IPS-NIHi7 (cell line): Measurements from ENCODE around the gene DEGS2.

Experiments
- DNase-seq: peaks from one replicate; pipeline ENCODE4 v3.0.0; 2012; ENCODE audit warnings: mixed read lengths; ENCODE audit errors: extremely low spot score

The DEGS2 gene

DNA sequence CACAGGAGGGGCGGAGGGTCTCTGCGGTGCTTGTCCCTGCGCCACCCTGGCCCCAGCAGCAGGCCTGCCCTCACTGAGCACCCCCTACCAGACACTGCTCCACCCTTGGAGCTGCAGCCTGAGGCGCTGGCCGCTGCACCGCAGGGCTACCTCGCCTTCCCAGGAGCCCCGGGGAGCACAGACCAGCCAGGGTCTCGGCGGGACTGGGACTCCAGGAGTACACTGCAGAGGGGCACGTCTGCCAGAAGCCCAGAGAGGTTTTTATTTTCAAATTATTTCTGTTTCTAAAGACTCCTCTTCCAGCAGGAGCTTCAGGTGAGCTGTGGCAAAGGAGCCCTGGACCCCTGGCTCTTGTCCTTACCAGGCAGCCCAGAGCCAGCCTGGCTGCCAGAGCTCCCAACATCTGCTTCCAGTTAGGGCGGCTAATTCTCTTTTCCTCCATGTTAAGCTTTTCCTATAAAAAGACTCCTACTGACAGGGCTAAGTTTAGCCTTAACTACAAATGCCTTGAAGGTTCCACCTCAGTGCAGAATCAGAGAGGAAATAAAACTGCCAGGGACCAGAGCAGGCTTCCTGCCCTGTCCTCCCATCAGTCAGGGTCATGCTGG, 26.4 kb downstream of the DEGS2 start:
- no peak for DNase-seq

DNA sequence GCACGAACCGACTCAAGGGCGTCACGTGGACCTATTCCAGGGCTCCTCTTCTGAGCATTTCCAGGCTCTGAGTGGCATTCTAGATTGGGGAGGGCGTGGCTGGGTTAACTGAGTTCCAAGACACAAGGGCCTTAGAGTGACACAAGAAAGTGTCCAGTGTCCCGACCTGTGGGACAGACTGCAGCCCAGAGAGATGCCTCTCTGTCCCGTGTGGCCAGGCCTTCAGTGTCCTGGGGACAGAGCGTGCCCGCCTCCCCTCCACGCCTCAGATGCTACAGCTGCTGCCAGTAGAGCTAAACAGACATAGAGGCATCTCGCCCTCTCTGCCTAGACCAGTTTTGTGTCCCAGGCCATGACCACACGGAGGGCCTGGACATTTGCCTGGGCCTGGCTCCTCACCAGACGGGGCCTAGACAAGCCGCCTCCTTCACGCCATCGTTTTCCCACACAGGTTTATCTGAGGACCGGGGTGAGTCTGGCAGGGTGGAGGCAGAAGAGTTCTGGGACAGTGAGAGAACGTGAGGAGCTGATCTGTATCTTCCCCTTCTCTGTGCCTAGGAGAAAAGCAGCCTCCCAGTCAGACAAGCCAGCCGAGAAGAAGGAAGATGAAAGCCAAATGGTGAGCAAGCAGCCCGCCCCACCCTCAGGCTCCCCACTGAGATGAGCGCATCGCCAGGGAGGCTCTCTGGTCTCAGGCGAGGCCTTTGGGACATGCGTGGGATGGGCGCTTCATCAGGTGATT, 27.1 kb downstream of the DEGS2 start:
- no peak for DNase-seq

DNA sequence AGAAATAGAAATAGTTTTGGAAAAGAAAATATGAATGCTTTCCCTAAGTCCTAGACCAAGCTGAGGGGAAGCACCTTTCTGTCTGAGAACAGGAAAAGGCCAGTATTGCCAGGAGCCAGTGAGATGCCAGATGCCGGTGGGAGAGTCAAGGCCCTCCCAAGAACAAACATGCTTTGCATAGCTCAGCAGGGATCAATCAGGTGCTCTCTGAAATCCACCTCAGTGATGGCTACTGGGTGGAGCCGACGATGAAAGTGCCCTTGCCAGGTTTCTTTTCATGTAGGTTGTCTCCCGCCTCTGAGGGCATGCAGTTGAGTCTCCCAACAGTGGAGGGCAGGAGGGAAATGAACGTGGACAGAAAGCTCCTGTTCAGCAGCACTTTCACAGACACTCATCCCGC, 28.3 kb downstream of the DEGS2 start:
- DNase-seq, result peak; percentile 67

DNA sequence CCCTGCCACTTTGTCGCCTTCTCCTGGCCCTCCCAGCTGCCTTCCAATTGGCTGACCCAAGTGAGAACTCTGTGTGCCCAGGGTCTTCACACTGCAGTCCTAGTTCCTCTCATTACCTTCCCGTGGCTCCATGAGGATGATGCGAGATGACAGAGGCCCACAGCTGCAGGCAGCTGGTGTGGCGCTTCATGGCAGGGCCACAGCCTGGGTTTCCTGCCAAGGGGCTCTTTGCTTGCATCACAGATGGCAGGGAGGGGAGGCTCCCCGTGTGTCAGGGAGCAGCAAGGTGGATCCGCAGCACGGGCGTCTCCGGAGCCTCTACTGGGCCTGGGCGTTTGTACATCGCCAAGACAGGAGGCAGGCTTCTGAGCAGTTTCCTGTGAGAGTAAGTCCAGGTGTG, 28.9 kb downstream of the DEGS2 start:
- DNase-seq, result no peak

DNA sequence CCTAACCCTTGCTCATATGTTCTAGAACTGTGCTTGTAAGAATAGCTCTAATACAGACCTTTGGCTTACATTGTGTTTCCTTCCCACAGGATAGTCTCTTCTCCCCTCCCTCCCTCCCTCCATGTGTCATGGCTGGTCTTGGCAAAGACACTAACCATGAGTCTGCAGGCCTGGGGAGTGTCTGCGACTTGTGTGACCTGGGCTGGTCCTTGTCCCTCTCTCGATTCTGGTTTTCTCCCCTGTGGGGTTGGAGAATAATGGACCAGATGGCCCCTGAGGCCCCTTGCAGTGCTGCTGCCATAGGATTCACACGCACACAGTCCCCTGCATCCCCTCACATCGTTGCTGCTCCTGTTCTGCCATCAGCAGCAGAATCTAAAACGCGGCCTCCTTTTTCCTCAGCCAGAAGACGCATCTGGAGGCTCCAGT, 30.3 kb downstream of the DEGS2 start:
- no peak for DNase-seq

GRCh38 chr14:100128688-100129087, 30.8 kb downstream of the DEGS2 start:
- no peak for DNase-seq

DNA sequence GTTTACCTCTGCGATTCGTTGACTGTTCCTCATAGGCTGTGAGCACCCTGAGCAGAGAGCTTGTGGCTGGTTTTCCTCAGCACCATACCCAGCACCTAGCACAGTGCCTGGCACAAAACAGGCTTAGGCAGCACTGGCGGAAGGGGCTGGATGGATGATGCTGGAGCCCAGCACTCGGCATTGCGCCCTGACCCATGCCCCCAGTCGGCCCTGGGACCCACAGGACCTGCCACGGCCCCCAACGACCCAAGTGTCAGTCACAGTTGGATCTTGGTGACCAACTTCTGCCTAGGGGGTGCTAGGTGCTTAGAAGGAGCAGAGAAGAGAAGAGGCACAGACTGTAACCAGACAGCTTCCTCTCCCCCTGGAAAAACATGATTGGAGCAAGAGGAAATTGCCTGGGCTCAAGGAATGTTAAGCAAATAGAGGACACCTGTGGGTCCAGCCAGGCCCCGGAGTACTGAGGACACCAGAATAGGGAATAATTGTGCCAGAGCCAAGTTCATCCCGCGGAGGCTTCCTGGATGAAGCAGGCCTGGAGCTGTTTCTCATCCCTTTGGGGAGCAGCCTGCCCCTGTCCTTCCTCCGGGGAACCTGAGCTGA, 31.5 kb downstream of the DEGS2 start:
- DNase-seq, result no peak

GRCh38 chr14:100126401-100126800, 33.0 kb downstream of the DEGS2 start:
- DNase-seq, result no peak

- DNase-seq, result no peak
Observed at GRCh38 chr14:100124551-100125088, 34.8 kb downstream of the DEGS2 start.

DNA sequence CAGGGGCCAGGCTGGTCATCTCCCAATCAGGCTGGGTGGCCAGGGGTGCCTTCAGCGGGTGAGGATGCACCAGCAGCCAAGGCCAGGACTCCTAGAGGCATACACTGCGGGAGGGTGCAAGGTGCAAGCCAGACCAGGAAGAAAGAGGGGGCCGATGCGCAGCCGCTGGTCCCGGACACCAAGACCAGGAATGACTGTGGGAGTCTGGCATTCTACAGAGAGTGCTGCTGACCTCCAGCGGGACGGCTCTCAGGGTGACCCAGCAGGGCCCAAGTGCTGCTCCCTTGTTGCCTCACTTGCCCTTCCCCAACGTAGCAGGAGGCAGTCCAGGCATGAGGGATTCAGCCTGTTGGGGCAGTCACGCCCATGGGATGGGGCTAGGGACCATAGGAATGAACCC, 35.8 kb downstream of the DEGS2 start:
- DNase-seq, result no peak

DNA sequence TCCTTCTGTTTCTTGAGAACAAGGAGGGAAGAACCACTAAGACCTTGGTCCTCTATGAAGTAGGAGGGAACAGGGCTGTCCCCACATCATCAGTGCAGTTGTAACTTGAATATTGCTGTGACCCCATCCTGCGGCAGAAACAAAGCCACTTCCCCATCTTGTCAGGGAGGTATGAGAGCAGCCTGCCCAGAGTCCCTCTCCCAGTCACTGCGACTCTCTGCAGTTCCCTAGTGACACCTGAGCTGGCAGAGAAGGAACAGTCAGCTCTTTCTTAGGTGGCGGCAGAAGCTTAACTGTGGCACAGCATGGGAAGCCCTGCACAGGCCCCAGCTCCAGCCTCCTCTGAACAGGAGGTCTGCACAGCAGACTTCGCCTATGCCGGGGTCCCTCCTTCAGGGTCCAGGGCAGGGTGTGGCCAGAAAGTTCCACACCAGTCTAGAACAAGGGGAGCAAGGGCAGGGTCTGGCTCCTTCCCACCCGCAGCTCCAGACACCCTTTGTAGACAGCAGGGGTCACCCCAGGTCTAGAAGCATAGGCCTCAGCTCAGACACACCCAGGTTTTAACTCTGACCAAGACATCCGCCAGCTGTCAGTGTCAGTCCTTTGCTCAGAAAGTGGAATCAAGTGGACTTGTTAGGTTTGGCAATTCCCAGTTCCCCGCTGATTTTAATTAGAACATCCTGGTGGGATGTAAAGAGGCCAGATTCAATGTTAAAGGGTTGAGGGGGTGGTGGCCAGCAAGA, 36.8 kb downstream of the DEGS2 start:
- DNase-seq, result no peak

GRCh38 chr14:100121643-100122480, 37.6 kb downstream of the DEGS2 start:
- no peak for DNase-seq

GRCh38 chr14:100120522-100121269, 38.7 kb downstream of the DEGS2 start:
- no peak for DNase-seq

- no peak for DNase-seq
Observed at GRCh38 chr14:100119251-100119650, 40.2 kb downstream of the DEGS2 start.

GRCh38 chr14:100118396-100119011, 40.9 kb downstream of the DEGS2 start:
- DNase-seq, result no peak

DNA sequence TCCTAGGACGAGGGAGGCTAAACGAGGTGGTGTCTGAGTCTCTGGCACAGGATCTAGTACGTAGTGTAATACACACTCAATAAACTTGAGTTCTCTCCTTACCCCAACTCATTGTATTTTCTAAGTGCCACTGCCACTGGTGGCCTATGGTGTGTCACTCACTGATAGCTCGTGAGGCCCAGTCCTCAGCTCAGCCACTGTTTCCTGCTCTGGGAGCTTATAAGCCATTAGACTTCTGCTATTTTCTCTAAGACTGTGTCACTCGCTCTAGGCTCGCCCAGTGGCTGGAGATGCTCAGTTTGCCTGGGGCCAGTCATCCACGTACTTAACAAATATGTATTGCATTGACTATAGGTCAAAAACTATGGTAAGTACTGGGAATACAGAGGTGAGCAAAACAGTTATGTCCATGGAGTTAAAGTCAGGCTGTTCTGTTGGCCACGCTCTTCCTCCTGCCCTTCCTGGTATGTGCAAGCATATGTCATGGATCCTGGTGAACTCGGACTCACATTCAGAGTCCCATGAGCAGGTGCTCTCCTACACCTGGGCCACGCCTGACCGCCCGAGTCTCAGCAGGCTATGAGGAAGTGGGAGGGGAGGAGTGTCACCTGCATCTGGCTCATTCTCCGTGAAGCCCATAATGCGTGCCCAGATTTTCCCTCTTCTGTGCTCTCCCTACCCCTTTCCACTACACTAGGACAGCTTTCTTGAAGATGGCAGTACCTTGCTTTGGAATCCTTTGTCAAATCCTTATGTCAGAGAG, 41.6 kb downstream of the DEGS2 start:
- no peak for DNase-seq

- DNase-seq, result no peak
Observed at GRCh38 chr14:100117026-100117425, 42.4 kb downstream of the DEGS2 start.

DNA sequence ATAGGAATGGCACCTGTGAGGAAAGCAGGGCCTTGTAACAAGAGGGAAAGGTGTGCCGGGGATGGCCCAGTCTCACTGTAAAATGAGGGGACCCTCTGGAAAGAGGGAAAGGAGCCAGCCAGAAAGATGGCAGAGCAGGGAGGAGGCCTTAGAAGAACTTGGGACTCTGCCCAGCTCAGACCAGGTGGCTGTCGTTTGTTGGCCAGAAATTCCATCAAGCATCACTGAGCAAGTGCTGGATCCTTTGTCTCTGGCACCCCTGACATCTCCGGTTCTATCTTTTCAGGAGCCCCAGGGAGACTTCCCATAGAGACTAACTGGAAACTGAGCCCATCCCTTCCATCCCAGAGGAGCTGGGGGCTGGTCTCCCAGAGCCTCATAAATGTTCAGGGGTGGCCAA, 43.3 kb downstream of the DEGS2 start:
- no peak for DNase-seq

DNA sequence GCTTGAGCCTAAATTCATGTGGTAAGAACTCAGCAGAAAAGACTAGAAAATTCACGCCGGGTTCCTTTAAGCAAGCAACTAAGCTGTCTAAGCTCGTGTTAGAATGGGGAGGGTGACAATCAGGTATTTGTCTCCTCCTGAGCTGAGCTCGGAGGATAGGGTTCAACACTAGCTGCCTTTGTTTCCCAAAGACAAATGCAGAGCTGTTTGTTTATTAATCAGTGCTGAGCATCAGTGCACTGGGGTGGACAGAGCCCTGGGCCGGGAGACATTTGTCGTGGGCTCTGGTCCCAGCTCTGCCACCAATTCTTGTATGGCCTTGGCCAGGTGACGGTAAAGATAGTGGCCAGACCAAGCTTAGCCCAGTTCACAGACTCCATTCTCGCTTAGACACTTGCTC, 43.7 kb downstream of the DEGS2 start:
- DNase-seq, result no peak
